AG10803 (cell line): ENCODE results near the gene BTN2A1.
"Not testable (repeated sequence)": the region's sequence is repeated elsewhere in the genome, so short reads cannot be mapped to it uniquely, and the experiment has no call there.

ENCODE experiments used
- DNase-seq: peaks from one replicate; pipeline ENCODE4 v3.0.0; 2010; ENCODE audit warnings: low read depth
- H3K4me3 ChIP-seq: 2 replicates; pipeline ENCODE4 v1.5.1; 2011; ENCODE audit warnings: mild to moderate bottlenecking, low read length, control low read depth
- TF ChIP-seq, protein P1 (sequence below): conservative IDR thresholded peaks from 2 replicates; pipeline ENCODE4 v1.5.1; 2011; ENCODE audit warnings: mild to moderate bottlenecking, low read length, control low read depth, inconsistent platforms

Gene BTN2A1

DNA sequence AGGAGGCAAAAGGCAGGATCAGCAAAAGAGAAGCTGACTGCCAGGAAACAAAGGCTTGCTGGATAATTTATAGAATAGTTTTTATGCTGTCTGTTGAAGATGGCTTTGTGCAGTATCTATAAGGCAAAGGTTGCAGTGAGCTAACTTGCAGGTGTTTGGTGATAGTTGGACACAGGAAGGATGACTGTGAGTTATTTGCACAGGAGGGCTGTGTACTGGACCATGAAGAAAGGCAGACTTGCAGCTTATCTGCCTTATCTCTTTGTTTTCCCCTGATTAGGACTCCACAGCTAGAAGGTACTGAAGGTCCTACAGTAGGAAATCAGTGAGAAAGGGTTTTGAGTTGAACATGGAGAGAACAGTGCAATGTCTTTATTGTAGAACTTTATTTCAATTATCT lies 44.4 kb downstream of the BTN2A1 start:
- H3K4me3 ChIP-seq, result no peak overlapping the region
- TF ChIP-seq, protein P1, sequence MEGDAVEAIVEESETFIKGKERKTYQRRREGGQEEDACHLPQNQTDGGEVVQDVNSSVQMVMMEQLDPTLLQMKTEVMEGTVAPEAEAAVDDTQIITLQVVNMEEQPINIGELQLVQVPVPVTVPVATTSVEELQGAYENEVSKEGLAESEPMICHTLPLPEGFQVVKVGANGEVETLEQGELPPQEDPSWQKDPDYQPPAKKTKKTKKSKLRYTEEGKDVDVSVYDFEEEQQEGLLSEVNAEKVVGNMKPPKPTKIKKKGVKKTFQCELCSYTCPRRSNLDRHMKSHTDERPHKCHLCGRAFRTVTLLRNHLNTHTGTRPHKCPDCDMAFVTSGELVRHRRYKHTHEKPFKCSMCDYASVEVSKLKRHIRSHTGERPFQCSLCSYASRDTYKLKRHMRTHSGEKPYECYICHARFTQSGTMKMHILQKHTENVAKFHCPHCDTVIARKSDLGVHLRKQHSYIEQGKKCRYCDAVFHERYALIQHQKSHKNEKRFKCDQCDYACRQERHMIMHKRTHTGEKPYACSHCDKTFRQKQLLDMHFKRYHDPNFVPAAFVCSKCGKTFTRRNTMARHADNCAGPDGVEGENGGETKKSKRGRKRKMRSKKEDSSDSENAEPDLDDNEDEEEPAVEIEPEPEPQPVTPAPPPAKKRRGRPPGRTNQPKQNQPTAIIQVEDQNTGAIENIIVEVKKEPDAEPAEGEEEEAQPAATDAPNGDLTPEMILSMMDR, result no peak
- DNase-seq, result no peak

GRCh38 chr6:26502626-26503025 lies 44.9 kb downstream of the BTN2A1 start:
- TF ChIP-seq, protein P1, result no peak
- DNase-seq, result no peak
- H3K4me3 ChIP-seq, result no peak overlapping the region

DNA sequence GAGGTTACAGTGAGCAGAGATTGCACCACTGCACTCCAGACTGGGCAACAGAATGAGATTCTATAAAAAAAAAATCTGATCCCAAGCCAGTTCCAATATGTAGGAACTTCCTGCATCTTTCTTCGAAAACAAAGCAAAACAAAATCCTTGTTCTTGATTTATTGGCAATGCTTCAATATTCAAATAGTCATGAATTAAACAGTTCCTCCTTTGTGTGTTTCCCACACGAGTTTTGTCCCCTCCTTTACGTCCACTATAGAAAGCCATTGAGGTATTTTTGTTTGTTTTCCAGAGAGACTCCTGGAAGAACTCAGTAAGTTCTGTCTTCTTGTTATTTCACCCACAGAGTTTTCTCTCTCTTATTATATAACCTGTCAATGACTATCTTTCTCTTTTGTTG lies 49.9 kb downstream of the BTN2A1 start:
- TF ChIP-seq, protein P1, result no peak
- DNase-seq, result no peak
- no peak overlapping the region for H3K4me3 ChIP-seq

- not testable (repeated sequence) for H3K4me3 ChIP-seq, DNase-seq
These were observed 53.3 kb downstream of the BTN2A1 start for GRCh38 chr6:26511033-26511432.

DNA sequence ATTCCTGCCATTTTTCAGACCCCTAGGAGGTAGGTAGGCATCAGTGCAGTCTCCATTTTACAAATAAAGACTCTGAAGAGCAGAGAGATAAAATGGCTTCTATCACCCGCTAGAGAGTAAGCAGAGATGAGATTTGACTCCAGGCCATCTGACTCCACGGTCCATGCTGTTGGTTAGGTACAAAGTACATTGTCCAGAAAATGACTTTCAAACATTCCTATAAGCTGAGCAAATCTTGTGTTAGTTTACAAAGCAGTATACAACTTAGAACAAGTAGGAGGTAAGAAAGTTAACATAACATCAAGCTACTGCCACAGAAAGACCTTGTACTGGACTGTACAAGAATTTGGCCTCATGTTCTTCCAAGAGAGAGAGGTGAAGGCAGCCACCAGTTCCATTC lies 57.2 kb downstream of the BTN2A1 start:
- DNase-seq, result no peak
- TF ChIP-seq, protein P1, result no peak
- H3K4me3 ChIP-seq, result no peak overlapping the region

- no peak for DNase-seq
- no peak overlapping the region for H3K4me3 ChIP-seq
- TF ChIP-seq, protein P1, result no peak
These were observed 59.0 kb downstream of the BTN2A1 start for GRCh38 chr6:26516481-26517427.
